HCT116 (cell line): ENCODE data around the gene CLK3.

Source experiments
- ATF3 ChIP-seq: IDR thresholded peaks from 2 replicates; pipeline ENCODE4 v1.6.1; 2012
- CBX3 ChIP-seq: IDR thresholded peaks from 2 replicates; pipeline ENCODE4 v1.6.1; 2012; ENCODE audit warnings: low read depth
- EGR1 ChIP-seq: IDR thresholded peaks from 2 replicates; pipeline ENCODE4 v1.6.1; 2012; ENCODE audit warnings: low read depth
- EZH2 ChIP-seq: fragments of 200-600 bp; sonication (generic); IDR thresholded peaks from 2 replicates; pipeline ENCODE4 v1.6.1; 2017; ENCODE audit warnings: antibody characterized with exemption, mixed run types
- EZH2phosphoT487 ChIP-seq: fragments of 200-600 bp; IDR thresholded peaks from 2 replicates; pipeline ENCODE4 v1.6.1; 2018; ENCODE audit warnings: antibody characterized with exemption, borderline replicate concordance
- POLR2A ChIP-seq: IDR thresholded peaks from 2 replicates; pipeline ENCODE4 v1.7.0; 2011; ENCODE audit warnings: borderline replicate concordance; ENCODE audit not compliant: insufficient read depth, insufficient read length; ENCODE audit errors: extremely low read depth
- RAD21 ChIP-seq: IDR thresholded peaks from 2 replicates; pipeline ENCODE4 v1.6.1; 2012; ENCODE audit warnings: low read depth, mild to moderate bottlenecking
- TCF7L2 ChIP-seq: IDR thresholded peaks from 2 replicates; pipeline ENCODE4 v1.7.0; 2011; ENCODE audit warnings: borderline replicate concordance, inconsistent platforms; ENCODE audit not compliant: insufficient read depth, insufficient read length; ENCODE audit errors: extremely low read depth
- TF ChIP-seq, protein P1 (sequence below), 3 experiments: fragments of 200-600 bp in 1 of 3; sonication (generic) in 1 of 3; IDR thresholded peaks in 2 of 3; conservative IDR thresholded peaks in 1 of 3; 2 replicates each; pipeline ENCODE4 v1.5.1; 2012 to 2017; ENCODE audit warnings: low read depth in 2 of 3, low read length in 2 of 3, antibody characterized with exemption in 1 of 3, borderline replicate concordance in 1 of 3, control low read depth in 1 of 3, mild to moderate bottlenecking in 1 of 3, mixed read lengths in 1 of 3, mixed run types in 1 of 3, moderate library complexity in 1 of 3; ENCODE audit not compliant: insufficient read depth in 1 of 3

- TF ChIP-seq, protein P1, sequence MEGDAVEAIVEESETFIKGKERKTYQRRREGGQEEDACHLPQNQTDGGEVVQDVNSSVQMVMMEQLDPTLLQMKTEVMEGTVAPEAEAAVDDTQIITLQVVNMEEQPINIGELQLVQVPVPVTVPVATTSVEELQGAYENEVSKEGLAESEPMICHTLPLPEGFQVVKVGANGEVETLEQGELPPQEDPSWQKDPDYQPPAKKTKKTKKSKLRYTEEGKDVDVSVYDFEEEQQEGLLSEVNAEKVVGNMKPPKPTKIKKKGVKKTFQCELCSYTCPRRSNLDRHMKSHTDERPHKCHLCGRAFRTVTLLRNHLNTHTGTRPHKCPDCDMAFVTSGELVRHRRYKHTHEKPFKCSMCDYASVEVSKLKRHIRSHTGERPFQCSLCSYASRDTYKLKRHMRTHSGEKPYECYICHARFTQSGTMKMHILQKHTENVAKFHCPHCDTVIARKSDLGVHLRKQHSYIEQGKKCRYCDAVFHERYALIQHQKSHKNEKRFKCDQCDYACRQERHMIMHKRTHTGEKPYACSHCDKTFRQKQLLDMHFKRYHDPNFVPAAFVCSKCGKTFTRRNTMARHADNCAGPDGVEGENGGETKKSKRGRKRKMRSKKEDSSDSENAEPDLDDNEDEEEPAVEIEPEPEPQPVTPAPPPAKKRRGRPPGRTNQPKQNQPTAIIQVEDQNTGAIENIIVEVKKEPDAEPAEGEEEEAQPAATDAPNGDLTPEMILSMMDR (IDR thresholded peaks at IDR 0.05 in 2 of 3, conservative IDR thresholded peaks at IDR 0.05 in 1 of 3; ENCODE audit: borderline replicate concordance in 1 of 3, insufficient read depth in 1 of 3, low read depth in 2 of 3, low read length in 2 of 3), result no peak
- no peak for TF ChIP-seq CBX3
- TF ChIP-seq POLR2A, result no peak
- TF ChIP-seq RAD21, result no peak
- TF ChIP-seq ATF3, result no peak
- TF ChIP-seq EZH2phosphoT487, result no peak
- TF ChIP-seq TCF7L2, result no peak
- no peak for TF ChIP-seq EGR1
- TF ChIP-seq EZH2, result no peak
Observed at GRCh38 chr15:74674161-74674560, 58.5 kb downstream of the CLK3 start.
